ENCODE measurements around the gene CRYBB1. TPM values are rescaled to one million over a fixed set of nuclear protein-coding genes. Genes with fewer than 3 reads are reported as not detected.

CRYBB1 gene
- total RNA-seq, 1 donor = not detected

- no peak overlapping the region for H3K4me3 ChIP-seq (ENCODE audit: low read depth, low read length)
- TF ChIP-seq CTCF (IDR thresholded peaks at IDR 0.05; ENCODE audit: insufficient read depth, low read length) = no peak
- DNase-seq (ENCODE audit: low read depth) = no peak
These were observed 30.9 kb upstream of the CRYBB1 start for GRCh38 chr22:26648528-26649388.

- no peak for DNase-seq (ENCODE audit: low read depth)
- no peak for TF ChIP-seq CTCF (IDR thresholded peaks at IDR 0.05; ENCODE audit: insufficient read depth, low read length)
- no peak overlapping the region for H3K4me3 ChIP-seq (ENCODE audit: low read depth, low read length)
These were observed 30.2 kb upstream of the CRYBB1 start for GRCh38 chr22:26648011-26648497.

GRCh38 chr22:26646158-26646557, 28.3 kb upstream of the CRYBB1 start:
- DNase-seq (ENCODE audit: low read depth) = no peak
- H3K4me3 ChIP-seq (ENCODE audit: low read depth, low read length) = no peak overlapping the region
- TF ChIP-seq CTCF (IDR thresholded peaks at IDR 0.05; ENCODE audit: insufficient read depth, low read length) = no peak

- no peak overlapping the region for H3K4me3 ChIP-seq (ENCODE audit: low read depth, low read length)
- no peak for DNase-seq (ENCODE audit: low read depth)
- no peak for TF ChIP-seq CTCF (IDR thresholded peaks at IDR 0.05; ENCODE audit: insufficient read depth, low read length)
These were observed 25.7 kb upstream of the CRYBB1 start for GRCh38 chr22:26643418-26644100.

- DNase-seq (ENCODE audit: low read depth) = no peak
- H3K4me3 ChIP-seq (ENCODE audit: low read depth, low read length) = no peak overlapping the region
- TF ChIP-seq CTCF (IDR thresholded peaks at IDR 0.05; ENCODE audit: insufficient read depth, low read length) = no peak
These were observed 24.9 kb upstream of the CRYBB1 start for GRCh38 chr22:26642465-26643417.

GRCh38 chr22:26636296-26636695, 18.5 kb upstream of the CRYBB1 start:
- no peak overlapping the region for H3K4me3 ChIP-seq (ENCODE audit: low read depth, low read length)
- DNase-seq (ENCODE audit: low read depth) = no peak
- TF ChIP-seq CTCF (IDR thresholded peaks at IDR 0.05; ENCODE audit: insufficient read depth, low read length) = no peak

All from fibroblast of the aortic adventitia (primary cell).